ENCODE results near the gene WDTC1.
"Not testable (repeated sequence)": the region's sequence is repeated elsewhere in the genome, so short reads cannot be mapped to it uniquely, and the experiment has no call there.

The WDTC1 gene

DNA sequence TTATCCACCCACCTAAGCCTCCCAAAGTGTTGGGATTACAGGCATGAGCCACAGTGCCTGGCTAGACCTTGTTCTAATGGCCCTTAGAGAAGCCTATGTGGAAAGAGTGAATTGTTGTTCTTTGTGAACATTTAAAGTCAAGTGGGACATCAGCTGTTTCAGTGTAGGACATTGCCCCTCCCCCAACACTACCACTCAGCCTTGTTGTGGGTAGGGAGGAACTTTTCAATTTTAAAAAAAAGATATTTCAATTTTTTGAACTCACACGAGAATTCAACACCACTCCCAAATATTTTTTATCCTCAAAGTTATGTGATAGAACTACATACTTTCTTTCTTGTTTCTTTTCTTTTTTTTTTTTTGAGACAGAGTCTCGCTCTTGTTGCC is 50.8 kb downstream of the WDTC1 start:
- Histone ChIP-seq H3K27me3 (ENCODE audit: control insufficient read depth, insufficient read depth, low read length) (no peaks in the 10 kb centered on the region), H2AFZ (no peak overlapping the region), H3K27ac (no peak overlapping the region), H3K4me2 (ENCODE audit: low read length) (no peak overlapping the region), H3K79me2 (no peaks in the 10 kb centered on the region), H3K9me3 (ENCODE audit: control insufficient read depth, low read length) (no peaks in the 10 kb centered on the region), H3K9ac (no peak overlapping the region), H3K4me1 (no peaks in the 10 kb centered on the region), H3K4me3 (ENCODE audit: low read depth, low read length) (no peak overlapping the region), H3K36me3 (ENCODE audit: control insufficient read depth, insufficient read depth, low read length) (no peaks in the 10 kb centered on the region)
- no peak for TF ChIP-seq CTCF (IDR thresholded peaks at IDR 0.05)

DNA sequence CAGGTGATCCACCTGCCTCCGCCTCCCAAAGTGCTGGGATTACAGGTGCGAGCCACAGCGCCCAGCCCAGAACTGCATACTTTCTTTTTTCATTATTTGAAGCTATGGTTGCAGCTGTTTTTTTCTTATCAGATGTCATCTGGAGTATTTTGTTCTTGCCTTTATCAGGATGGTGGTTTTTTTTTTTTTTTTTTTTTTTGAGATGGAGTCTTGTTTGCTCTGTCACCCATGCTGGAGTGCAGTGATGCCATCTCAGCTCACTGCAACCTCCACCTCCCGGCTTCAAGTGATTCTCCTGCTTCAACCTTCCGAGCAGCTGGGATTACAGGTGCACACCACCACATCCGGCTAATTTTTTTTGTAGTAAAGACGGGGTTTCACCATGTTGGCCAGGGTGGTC is 51.4 kb downstream of the WDTC1 start:
- not testable (repeated sequence) for H3K79me2 ChIP-seq; H3K9ac ChIP-seq; H3K27me3 ChIP-seq (ENCODE audit: control insufficient read depth, insufficient read depth, low read length); H3K27ac ChIP-seq; H2AFZ ChIP-seq; H3K4me1 ChIP-seq; H3K4me2 ChIP-seq (ENCODE audit: low read length); H3K4me3 ChIP-seq (ENCODE audit: low read depth, low read length); H3K36me3 ChIP-seq (ENCODE audit: control insufficient read depth, insufficient read depth, low read length); H3K9me3 ChIP-seq (ENCODE audit: control insufficient read depth, low read length)

GRCh38 chr1:27289125-27289524 is 54.7 kb downstream of the WDTC1 start:
- not testable (repeated sequence) for H3K27ac ChIP-seq; H3K79me2 ChIP-seq; H3K27me3 ChIP-seq (ENCODE audit: control insufficient read depth, insufficient read depth, low read length); H3K4me3 ChIP-seq (ENCODE audit: low read depth, low read length); H3K9me3 ChIP-seq (ENCODE audit: control insufficient read depth, low read length); H3K36me3 ChIP-seq (ENCODE audit: control insufficient read depth, insufficient read depth, low read length); H3K4me2 ChIP-seq (ENCODE audit: low read length); H3K9ac ChIP-seq; H3K4me1 ChIP-seq; H2AFZ ChIP-seq

GRCh38 chr1:27290581-27290980 is 56.1 kb downstream of the WDTC1 start:
- no peak overlapping the region for H3K27ac ChIP-seq
- no peak overlapping the region for H3K9ac ChIP-seq
- no peak overlapping the region for H3K4me3 ChIP-seq (ENCODE audit: low read depth, low read length)
- H3K27me3 ChIP-seq (ENCODE audit: control insufficient read depth, insufficient read depth, low read length), result no peaks in the 10 kb centered on the region
- H2AFZ ChIP-seq, result no peak overlapping the region
- H3K36me3 ChIP-seq (ENCODE audit: control insufficient read depth, insufficient read depth, low read length), result no peaks in the 10 kb centered on the region
- no peaks in the 10 kb centered on the region for H3K79me2 ChIP-seq
- no peak overlapping the region for H3K4me2 ChIP-seq (ENCODE audit: low read length)
- H3K4me1 ChIP-seq, result no peaks in the 10 kb centered on the region
- no peak for TF ChIP-seq CTCF (IDR thresholded peaks at IDR 0.05)
- H3K9me3 ChIP-seq (ENCODE audit: control insufficient read depth, low read length), result no peaks in the 10 kb centered on the region

- no peak overlapping the region for H3K4me3 ChIP-seq (ENCODE audit: low read depth, low read length)
- no peak overlapping the region for H2AFZ ChIP-seq
- H3K9ac ChIP-seq, result no peak overlapping the region
- H3K4me2 ChIP-seq (ENCODE audit: low read length), result no peak overlapping the region
- no peak overlapping the region for H3K27ac ChIP-seq
- no peaks in the 10 kb centered on the region for H3K9me3 ChIP-seq (ENCODE audit: control insufficient read depth, low read length)
- H3K27me3 ChIP-seq (ENCODE audit: control insufficient read depth, insufficient read depth, low read length), result no peaks in the 10 kb centered on the region
- TF ChIP-seq CTCF (IDR thresholded peaks at IDR 0.05), result no peak
- H3K4me1 ChIP-seq, result no peaks in the 10 kb centered on the region
- H3K79me2 ChIP-seq, result no peaks in the 10 kb centered on the region
- no peaks in the 10 kb centered on the region for H3K36me3 ChIP-seq (ENCODE audit: control insufficient read depth, insufficient read depth, low read length)
Observed at GRCh38 chr1:27292106-27292505, 57.7 kb downstream of the WDTC1 start.

- Histone ChIP-seq H3K9me3 (ENCODE audit: control insufficient read depth, low read length) (no peaks in the 10 kb centered on the region), H2AFZ (no peak overlapping the region), H3K27me3 (ENCODE audit: control insufficient read depth, insufficient read depth, low read length) (no peaks in the 10 kb centered on the region), H3K27ac (no peak overlapping the region), H3K4me2 (ENCODE audit: low read length) (no peak overlapping the region), H3K4me3 (ENCODE audit: low read depth, low read length) (no peak overlapping the region), H3K79me2 (no peaks in the 10 kb centered on the region), H3K9ac (no peak overlapping the region), H3K4me1 (peaks cover under 1% of the 10 kb centered on the region), H3K36me3 (ENCODE audit: control insufficient read depth, insufficient read depth, low read length) (no peaks in the 10 kb centered on the region)
- TF ChIP-seq CTCF (IDR thresholded peaks at IDR 0.05), result no peak
Observed at GRCh38 chr1:27293915-27294314, 59.5 kb downstream of the WDTC1 start.

All from parathyroid adenoma (tissue), 2 donors.